HG03159 (cell line): ENCODE measurements around the gene PPDPF.
"Not testable (repeated sequence)": the region's sequence is repeated elsewhere in the genome, so short reads cannot be mapped to it uniquely, and the experiment has no call there.

ENCODE experiments used
- ATAC-seq: cut with Tn5 transposase; IDR thresholded peaks from one replicate; pipeline ENCODE4 v1.9.1; 2021; ENCODE audit warnings: mild to moderate bottlenecking, moderate library complexity; ENCODE audit not compliant: unreplicated experiment

PPDPF gene

DNA sequence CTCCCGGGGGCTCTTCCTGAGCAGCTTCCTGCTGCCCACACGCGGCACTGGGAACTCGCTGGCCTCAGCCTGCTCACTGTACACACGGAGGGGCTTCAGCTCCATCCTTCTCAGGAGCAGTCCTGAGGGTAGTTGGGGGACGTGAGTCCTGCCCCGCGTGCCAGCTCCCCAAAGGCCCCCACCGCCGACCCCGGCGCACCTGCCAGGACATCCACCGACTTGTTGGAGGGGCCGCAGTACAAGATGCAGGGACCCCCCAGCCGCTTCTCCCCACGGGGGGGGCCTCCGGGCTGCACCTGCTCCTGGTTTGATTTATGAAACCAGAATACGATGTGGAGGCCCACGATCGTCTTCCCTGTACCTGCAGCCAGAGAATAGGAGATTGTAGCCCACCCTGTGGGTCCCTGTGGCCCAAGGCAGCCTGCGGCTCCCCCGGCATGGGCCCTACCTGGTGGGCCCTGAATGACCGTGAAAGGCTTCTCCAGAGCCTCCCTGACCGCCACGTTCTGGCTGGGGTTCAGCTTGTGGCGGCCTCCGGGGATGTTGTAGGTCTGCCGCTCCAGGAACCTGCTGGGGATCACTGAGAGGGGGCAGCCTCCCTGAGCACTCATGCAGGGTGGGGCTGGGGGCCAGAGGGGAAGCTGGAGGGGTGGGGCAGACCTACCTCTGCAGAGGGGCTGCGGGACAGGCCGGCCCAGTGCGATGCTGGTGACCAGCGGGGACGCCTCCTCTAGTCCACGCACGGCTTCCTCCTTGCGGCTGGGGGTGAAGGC is 41.2 kb downstream of the PPDPF start:
- no peak for ATAC-seq

DNA sequence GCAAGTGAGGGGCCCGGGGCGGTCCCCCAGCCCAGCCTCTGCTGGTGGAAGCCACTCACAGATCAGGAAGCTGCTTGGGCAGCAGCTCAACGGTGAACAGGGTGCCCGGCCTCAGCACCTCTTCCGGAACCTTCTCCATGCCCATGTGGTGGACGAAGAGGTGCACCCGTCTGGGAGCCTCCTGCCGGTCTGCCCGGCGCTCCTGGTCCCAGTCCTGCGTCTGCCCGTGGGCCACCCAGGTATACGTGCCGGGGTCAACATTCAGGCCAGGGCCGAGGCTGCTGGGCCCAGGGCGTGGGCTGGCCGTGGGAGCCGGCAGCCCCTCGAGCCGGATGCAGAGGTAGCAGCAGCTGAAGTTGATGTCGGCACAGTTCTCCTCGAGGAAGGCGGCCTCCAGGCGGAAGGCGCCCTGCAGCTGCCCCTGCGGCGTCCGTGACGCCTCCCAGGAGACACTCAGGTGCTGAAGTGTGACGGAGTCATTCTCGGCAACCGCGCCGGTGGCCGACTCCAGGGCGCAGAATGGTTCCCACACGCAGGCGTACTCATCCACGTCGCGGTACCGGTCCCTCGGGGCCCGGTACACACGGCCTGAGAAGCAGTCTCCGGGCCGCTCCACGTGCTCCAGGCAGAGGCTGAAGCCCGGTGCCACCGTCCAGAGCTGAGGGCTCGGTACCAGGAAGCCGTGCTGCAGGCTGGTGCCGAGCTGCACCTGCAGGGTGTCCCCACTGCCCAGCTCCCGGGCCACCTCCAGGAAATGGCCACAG is 42.1 kb downstream of the PPDPF start:
- no peak for ATAC-seq

DNA sequence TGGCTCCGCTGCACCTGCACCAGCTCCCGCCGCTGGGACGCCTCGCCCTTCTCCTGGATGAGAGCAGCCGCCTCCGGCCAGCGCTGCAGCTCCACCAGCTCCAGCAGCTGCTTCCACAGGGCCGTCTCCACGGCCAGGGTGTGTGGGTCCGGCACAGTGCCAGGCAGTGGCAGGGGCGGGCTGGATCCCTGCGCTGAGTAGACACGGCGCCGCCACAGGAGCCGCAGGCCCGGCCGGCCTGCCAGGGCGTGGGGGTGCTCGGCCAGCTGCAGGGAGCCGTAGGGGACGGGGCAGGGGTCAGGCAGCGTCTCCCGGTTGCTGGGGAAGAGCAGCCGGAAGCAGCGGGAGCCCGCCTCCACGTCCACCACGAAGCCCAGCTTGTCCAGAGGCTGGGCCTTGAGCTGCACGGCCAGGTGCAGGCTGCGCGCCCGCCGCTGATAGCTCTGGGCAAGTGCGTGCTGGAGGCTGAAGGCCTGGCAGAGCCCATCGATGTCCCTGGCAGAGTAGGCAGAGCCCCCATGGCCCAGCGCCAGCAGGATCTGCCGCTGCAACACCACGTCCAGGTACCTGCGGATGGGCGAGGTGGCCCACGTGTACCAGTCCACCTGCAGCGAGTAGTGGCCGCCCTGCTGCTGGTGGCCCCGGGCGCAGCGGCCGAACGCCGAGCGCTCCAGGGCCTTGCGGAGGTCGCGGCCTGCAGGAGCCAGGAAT is 42.8 kb downstream of the PPDPF start:
- no peak for ATAC-seq

DNA sequence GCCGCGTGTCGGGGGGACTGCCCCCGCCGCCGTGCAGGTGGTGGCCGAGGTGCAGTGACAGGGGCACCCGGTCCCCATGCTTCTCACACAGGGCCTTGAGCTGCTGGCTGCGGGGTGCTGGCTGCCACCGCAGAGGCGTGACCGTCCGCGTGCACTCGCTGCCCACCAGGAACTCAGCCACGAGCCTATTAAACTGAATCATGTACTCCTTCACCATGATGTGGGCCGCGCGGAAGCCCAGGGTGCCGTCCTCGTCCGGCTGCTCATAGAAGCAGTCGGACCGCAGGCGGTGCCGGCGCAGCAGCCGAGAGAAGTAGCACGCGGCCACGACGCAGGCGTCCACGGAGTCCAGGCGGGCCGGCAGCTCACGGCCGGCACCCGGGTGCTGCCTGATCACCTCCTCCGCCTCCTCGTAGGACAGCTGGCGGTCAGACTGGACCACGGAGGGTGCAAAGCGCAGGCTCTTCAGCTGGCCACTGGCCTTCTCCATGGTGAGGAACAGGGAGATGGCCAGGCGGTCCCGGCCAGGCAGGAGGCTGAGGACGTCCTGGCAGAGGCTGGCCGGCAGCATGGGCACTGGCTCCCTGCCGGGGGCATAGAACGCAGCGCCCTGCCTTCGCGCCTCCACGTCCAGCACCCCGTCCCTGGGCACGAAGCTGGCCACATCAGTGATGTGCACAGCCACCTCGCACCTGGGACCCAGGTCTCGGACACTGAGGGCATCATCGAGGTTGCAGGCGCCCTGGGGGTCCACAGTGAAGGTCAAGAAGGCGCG is 43.7 kb downstream of the PPDPF start:
- ATAC-seq, result no peak

DNA sequence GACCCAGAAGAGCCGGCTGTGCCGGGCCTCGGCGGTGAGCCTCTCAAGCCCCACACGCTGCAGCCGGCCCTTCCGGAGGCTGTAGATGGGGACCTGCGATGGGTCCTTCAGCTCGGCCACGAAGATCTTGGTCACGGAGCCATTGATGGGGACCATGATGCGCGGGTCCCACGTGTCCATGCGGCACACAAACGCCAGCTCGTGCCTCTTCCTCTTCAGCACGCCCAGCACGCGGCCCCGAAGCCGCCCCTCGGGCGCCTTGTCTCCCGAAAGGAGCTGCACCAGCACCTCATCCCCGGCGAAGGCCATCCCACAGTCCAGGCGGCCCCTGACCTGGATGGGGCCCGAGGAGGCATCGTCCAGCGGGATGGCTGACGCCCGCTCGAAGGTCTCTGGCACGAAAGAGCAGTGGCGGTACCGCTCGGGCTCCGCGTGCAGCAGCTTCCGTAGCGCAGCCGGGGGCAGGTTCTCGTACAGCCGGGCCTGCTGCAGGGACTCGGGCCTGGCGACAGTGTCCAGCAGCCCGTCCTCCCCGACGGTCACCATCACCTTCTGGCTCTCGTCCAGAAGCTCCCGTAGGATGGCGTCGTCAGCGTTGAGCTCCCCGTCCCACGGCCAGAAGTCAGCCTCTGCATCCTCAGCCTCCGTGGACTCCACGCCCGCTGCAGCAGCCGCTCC is 44.6 kb downstream of the PPDPF start:
- ATAC-seq, result no peak

DNA sequence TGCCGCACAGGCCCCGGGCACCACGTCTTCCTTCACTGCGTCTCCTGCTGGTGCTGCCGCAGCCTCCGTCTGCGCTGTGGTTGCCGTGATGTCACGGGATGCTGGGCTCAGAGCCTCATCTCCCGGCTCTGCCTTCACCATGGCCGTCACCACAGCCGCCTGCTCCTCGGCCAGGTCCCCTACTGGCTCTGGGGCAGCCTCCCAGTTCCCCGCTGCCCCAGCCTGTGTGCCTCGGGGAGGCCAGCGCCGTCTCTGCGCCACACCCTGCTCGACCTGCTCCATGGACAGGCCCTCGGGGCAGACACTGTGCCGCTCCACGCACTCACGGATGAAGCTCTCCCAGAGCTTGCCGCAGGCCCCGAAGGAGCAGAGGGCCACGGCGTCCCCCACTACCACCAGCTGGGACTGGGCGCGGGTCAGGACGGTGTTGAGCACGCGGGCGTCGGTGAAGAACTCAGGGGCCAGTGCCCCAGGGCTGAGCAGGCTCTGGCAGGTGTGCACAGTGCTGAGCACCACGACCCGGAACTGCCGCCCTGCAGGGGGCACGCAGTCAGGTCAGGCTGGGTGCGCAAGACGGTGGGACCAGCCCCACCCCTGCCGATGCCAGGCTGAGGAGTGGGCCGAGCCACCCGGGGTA is 45.3 kb downstream of the PPDPF start:
- ATAC-seq, result no peak

DNA sequence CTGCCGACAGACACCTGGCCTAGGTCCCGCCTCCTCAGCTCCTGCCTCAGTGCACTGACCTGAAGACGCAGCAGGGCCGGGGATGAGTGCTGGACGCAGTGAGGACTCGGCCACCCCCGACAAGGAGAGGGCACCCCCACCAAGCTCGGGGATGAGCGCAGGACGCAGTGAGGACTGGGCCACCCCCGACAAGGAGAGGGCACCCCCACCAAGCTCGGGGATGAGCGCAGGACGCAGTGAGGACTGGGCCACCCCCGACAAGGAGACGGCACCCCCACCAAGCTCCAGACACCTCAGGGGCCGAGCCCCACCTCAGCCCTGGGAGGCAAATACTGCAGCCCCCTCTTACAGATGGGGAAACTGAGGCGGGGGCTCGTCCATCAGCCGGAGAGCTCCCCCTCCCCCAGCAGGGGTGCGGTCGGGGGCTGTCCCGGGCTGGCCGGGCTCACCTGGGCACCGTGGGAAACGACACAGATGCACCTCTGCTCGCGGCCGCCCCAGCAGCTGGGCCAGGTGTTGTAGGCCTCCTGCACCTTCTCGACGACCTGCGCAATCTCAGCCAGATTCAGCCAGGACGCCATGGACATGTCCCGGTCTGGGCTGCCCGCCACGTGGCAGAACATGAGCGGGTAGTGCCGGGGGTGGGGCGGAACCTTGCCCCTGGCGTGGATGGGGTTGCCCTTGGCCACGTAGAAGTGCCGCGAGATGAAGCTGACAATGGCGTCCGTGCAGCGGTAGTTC is 46.0 kb downstream of the PPDPF start:
- ATAC-seq, result no peak

DNA sequence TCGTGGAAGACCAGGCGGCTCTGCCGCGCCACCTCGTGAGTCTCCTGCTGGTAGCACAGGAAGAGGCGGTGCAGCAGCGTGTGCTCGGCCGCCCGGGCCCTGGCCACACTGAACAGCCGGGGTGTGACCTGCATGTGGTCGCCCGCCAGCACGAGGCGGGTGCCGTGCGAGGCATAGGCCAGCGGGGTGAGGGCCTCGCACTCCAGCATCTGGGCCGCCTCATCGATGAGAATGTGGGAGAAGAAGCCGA is 46.5 kb downstream of the PPDPF start:
- ATAC-seq, result no peak

DNA sequence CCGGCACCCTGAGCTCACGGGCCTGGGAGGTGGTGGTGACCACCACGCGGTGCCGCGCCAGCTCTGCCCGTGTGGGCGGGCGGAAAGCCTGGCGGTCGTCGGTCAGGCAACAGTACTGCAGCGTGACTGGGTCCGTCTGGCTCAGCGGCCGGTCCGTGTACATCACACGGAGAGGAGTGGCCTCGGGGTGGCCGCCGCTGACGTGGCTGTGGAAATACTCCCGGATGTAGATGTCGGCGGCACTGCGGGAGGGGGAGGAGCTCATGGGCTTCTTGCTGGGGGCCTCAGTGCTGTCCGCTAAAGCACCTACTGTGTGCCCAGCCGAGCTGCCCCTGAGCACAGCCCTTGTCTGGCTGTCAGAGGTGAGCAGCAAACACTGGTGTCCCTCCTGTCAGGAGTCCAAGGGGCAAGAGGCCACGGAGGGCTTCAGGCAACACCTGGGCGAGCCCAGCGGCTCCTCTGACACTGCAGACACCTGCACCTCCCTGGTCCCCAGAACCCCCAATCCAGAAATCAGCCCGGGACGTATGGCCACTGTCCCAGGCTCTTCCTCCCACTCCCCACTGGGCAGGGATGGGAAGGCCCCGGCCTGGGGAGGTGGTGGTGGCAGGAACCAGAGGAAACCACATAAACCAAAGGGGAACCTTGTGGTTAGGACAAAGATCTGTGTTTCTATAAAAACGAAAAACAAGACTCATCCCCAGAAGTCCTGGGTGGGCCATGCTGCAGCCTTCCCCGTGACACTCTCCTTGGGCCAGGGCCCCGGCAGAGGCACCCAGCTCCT is 47.0 kb downstream of the PPDPF start:
- ATAC-seq, result peak; percentile 69

DNA sequence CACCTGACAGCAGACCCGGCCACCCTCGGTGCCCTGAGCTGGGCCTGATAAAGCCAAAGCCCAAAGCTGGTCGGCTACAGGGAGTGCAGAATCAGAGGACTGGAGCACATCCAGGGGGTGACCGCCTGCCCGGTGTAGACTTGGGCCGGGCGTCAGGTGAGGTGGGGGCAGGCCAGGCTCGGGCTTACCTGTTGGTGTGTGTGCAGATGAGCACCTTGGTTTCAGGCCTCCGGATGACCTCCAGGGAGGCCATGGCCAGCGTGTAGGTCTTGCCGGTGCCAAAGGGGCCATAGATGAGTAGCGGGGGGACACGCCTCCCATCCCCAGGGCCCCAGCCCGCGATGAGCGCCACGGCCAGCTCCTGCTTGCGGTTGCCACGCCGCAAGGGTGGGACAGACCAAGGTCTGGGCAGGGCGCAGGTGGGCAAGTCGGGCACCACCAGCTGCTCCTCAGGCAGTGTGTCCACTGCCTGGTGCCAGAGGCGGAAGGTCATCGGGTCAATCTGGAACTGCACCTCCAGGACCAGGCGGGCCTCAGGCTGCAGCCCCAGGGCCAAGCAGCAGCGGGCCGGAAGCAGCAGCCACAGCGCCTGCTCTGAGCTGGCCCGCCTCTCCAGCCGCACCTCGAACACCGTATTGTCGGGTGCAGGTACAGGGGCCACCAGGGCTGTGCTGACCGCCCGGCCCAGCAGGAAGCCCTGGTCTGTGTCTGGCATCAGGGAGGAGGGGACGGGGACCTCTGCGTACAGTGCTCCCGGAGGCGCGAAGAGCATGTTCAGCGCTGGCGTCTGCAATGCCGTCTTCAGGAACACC is 47.8 kb downstream of the PPDPF start:
- ATAC-seq, result peak; percentile 24

DNA sequence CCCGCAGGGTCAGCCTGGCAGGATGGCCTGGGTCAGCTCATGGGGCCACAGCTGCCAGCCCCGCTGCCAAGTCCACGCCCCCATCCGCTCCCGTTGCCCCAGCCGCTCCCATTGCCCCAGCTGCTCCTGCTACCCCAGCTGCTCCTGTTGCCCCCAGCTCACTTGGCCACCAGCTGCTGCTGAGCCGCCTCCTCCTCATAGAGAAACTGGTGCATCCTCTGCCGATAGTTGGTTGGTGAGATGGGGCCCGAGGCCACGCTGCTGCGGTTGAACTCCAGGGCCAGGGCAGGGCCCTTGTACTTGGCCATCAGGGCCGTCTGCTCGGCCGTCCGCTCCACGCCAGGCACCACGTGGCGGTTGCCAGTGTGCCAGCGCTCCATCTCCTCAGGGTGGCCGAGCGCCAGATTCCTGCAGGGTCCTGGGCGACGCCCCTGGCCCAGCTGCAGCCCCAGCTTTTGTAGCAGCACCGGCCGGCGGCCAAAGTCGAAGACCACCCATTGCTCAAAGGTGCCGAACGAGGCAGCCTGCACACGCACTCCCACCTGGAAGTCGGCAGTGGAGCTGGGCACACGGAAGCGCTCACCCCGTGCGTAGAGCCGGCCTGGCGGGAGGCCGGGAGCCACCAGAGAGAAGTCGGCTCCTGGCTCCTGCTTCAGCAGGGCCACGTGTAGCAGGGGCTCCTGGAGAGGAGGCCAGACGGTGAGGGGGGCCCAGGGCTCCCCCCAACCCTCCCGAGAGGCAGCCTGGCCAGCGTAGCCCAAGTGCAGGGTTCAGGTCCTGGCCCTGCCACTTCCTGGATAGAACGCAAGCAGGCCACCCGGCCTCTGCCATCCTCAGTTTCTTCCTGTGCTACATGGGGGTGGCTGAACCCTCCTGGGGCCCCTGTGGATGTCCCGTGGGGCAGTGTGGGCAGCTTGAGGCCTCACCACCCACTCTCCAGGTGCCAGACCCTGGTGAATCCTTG is 48.7 kb downstream of the PPDPF start:
- ATAC-seq, result no peak

DNA sequence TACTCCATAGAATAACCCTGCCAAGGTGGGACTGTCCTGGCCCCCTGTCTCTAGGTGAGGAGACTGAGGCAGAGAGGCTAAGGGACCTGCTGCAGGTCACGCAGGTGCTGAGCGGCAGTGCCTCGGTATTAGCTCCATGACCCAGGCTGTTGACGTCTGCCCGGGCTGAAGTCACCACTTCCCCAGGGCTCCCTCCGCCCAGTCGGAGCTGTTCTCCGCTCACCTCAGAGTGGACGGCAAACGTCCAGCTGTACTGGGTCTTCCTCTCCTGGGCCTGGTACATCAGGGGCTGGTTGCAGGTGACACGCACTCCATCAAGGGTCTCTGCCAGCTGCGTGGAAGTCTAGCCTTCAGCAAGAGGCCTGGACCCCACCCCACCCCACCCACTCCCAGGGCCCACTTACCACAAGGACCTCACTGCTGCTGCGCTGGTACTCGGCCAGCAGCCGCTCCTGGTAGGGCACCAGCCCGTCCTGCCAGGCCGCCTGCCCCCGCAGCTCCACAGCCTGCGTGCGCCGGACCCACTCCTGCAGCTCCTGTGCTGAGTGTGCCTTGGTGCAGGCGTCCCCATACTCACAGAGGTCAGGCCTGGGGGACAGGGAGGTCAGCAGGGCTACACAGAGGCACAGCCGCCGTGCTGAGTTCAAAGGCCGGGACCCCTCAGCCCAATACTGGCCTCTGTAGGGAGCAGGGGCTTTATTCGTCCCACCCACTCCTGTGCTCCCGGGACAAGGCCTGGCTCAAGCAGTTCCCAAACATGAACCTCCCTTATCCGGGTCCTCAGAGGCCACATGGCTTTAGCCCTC is 49.9 kb downstream of the PPDPF start:
- ATAC-seq, result no peak

DNA sequence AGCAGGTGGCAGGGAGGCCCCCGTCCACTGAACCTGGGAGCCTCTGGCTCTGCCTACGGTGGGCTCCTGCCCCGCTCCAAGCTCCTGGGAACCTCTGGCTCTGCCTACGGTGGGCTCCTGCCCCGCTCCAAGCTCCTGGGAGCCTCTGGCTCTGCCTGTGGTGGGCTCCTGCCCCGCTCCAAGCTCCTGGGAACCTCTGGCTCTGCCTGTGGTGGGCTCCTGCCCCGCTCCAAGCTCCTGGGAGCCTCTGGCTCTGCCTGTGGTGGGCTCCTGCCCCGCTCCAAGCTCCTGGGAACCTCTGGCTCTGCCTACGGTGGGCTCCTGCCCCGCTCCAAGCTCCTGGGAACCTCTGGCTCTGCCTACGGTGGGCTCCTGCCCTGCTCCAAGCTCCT is 50.5 kb downstream of the PPDPF start:
- ATAC-seq, result not testable (repeated sequence)
